ENCODE data around the gene BORCS5.

BORCS5 gene

GRCh38 chr12:12392413-12392812 lies 35.5 kb downstream of the BORCS5 start:
- TF ChIP-seq EP300 (IDR thresholded peaks at IDR 0.05; ENCODE audit: borderline replicate concordance): no peak
- TF ChIP-seq NFIC (IDR thresholded peaks at IDR 0.05): no peak
- TF ChIP-seq USF1 (IDR thresholded peaks at IDR 0.05): no peak
- no peak for TF ChIP-seq CEBPB (IDR thresholded peaks at IDR 0.05)
- no peak for TF ChIP-seq ZBTB7A (IDR thresholded peaks at IDR 0.05; ENCODE audit: low read depth)
- no peak for TF ChIP-seq TEAD4 (IDR thresholded peaks at IDR 0.05)
- TF ChIP-seq EGR1 (IDR thresholded peaks at IDR 0.05): no peak
- TF ChIP-seq FOXM1 (IDR thresholded peaks at IDR 0.05; ENCODE audit: borderline replicate concordance, low read depth): no peak
- TF ChIP-seq CREB1 (IDR thresholded peaks at IDR 0.05; ENCODE audit: low read depth): no peak
- no peak for TF ChIP-seq TCF12 (IDR thresholded peaks at IDR 0.05; ENCODE audit: low read depth)
- TF ChIP-seq TAF1 (IDR thresholded peaks at IDR 0.05; ENCODE audit: low read depth): no peak
- TF ChIP-seq RAD21 (IDR thresholded peaks at IDR 0.05; ENCODE audit: low read depth): no peak
- no peak for TF ChIP-seq MAX (IDR thresholded peaks at IDR 0.05)

GRCh38 chr12:12393171-12393570 lies 36.3 kb downstream of the BORCS5 start:
- TF ChIP-seq RAD21 (IDR thresholded peaks at IDR 0.05; ENCODE audit: low read depth) (no peak), YY1 (IDR thresholded peaks at IDR 0.05; ENCODE audit: low read depth) (no peak), CREB1 (IDR thresholded peaks at IDR 0.05; ENCODE audit: low read depth) (no peak)

- no peak for TF ChIP-seq USF1 (IDR thresholded peaks at IDR 0.05)
- TF ChIP-seq CREB1 (IDR thresholded peaks at IDR 0.05; ENCODE audit: low read depth): no peak
- no peak for TF ChIP-seq EGR1 (IDR thresholded peaks at IDR 0.05)
- no peak for TF ChIP-seq YY1 (IDR thresholded peaks at IDR 0.05; ENCODE audit: low read depth)
- no peak for TF ChIP-seq REST (IDR thresholded peaks at IDR 0.05; ENCODE audit: low read depth)
- no peak for TF ChIP-seq TAF1 (IDR thresholded peaks at IDR 0.05; ENCODE audit: low read depth)
- no peak for TF ChIP-seq EP300 (IDR thresholded peaks at IDR 0.05; ENCODE audit: borderline replicate concordance)
- no peak for TF ChIP-seq CEBPB (IDR thresholded peaks at IDR 0.05)
- TF ChIP-seq MAX (IDR thresholded peaks at IDR 0.05): no peak
- TF ChIP-seq TEAD4 (IDR thresholded peaks at IDR 0.05): no peak
- no peak for TF ChIP-seq TCF12 (IDR thresholded peaks at IDR 0.05; ENCODE audit: low read depth)
- TF ChIP-seq RAD21 (IDR thresholded peaks at IDR 0.05; ENCODE audit: low read depth): no peak
- TF ChIP-seq NFIC (IDR thresholded peaks at IDR 0.05): no peak
- no peak for TF ChIP-seq FOXM1 (IDR thresholded peaks at IDR 0.05; ENCODE audit: borderline replicate concordance, low read depth)
- TF ChIP-seq ZBTB7A (IDR thresholded peaks at IDR 0.05; ENCODE audit: low read depth): no peak
These were observed 39.8 kb downstream of the BORCS5 start for GRCh38 chr12:12396694-12397093.

- TF ChIP-seq REST (IDR thresholded peaks at IDR 0.05; ENCODE audit: low read depth) (no peak), TCF12 (IDR thresholded peaks at IDR 0.05; ENCODE audit: low read depth) (no peak), EGR1 (IDR thresholded peaks at IDR 0.05) (no peak), MAX (IDR thresholded peaks at IDR 0.05) (no peak), NFIC (IDR thresholded peaks at IDR 0.05) (no peak), RAD21 (IDR thresholded peaks at IDR 0.05; ENCODE audit: low read depth) (no peak), TEAD4 (IDR thresholded peaks at IDR 0.05) (peak; percentile 32; the same call in 1 of the 2 replicates), CEBPB (IDR thresholded peaks at IDR 0.05) (no peak), FOXM1 (IDR thresholded peaks at IDR 0.05; ENCODE audit: borderline replicate concordance, low read depth) (no peak)
These were observed 40.3 kb downstream of the BORCS5 start for GRCh38 chr12:12397184-12397583.

GRCh38 chr12:12398026-12398859 lies 41.4 kb downstream of the BORCS5 start:
- TF ChIP-seq NFIC (IDR thresholded peaks at IDR 0.05): peak; percentile 76
- no peak for TF ChIP-seq FOXM1 (IDR thresholded peaks at IDR 0.05; ENCODE audit: borderline replicate concordance, low read depth)
- peak; percentile 63 for TF ChIP-seq TEAD4 (IDR thresholded peaks at IDR 0.05)
- no peak; the same call in 1 of the 2 replicates for TF ChIP-seq EP300 (IDR thresholded peaks at IDR 0.05; ENCODE audit: borderline replicate concordance)
- TF ChIP-seq CEBPB (IDR thresholded peaks at IDR 0.05): peak; percentile 69
- TF ChIP-seq TCF12 (IDR thresholded peaks at IDR 0.05; ENCODE audit: low read depth): 0 out of 2 replicates have a peak, but pooled peaks have one; percentile 14
- no peak for TF ChIP-seq REST (IDR thresholded peaks at IDR 0.05; ENCODE audit: low read depth)
- TF ChIP-seq RAD21 (IDR thresholded peaks at IDR 0.05; ENCODE audit: low read depth): peak; percentile 39
